IPS-20b (cell line): ENCODE results near the gene JMJD8.

Source experiments
- H3K27ac ChIP-seq: one replicate; pipeline ENCODE4 v1.5.1; 2013; ENCODE audit warnings: low read length
- H3K27me3 ChIP-seq: 2 replicates; pipeline ENCODE4 v1.6.1; 2013; ENCODE audit warnings: mild to moderate bottlenecking, low read length, inconsistent platforms; ENCODE audit not compliant: insufficient read depth
- H3K36me3 ChIP-seq: 2 replicates; pipeline ENCODE4 v1.6.1; 2013; ENCODE audit warnings: low read depth, mild to moderate bottlenecking, inconsistent platforms, low read length, moderate library complexity; ENCODE audit not compliant: insufficient read depth
- H3K4me1 ChIP-seq: 2 replicates; pipeline ENCODE4 v1.6.1; 2013; ENCODE audit warnings: mild to moderate bottlenecking, control low read depth, inconsistent platforms, low read length, moderate library complexity; ENCODE audit not compliant: insufficient read depth
- H3K4me3 ChIP-seq: 2 replicates; pipeline ENCODE4 v1.5.1; 2013; ENCODE audit warnings: mild to moderate bottlenecking, low read length, inconsistent platforms
- H3K9ac ChIP-seq: 2 replicates; pipeline ENCODE4 v1.6.1; 2013; ENCODE audit warnings: low read depth, mild to moderate bottlenecking, inconsistent platforms, low read length, moderate library complexity
- H3K9me3 ChIP-seq: 2 replicates; pipeline ENCODE4 v1.6.1; 2013; ENCODE audit warnings: mild to moderate bottlenecking, low read depth, low read length, inconsistent platforms; ENCODE audit not compliant: insufficient read depth

The JMJD8 gene

GRCh38 chr16:668519-669171, 15.5 kb downstream of the JMJD8 start:
- Histone ChIP-seq H3K27me3 (no peaks in the 10 kb centered on the region), H3K4me1 (peaks cover 3% of the 10 kb centered on the region; the same call in 1 of the 2 replicates), H3K36me3 (peaks cover 45% of the 10 kb centered on the region), H3K9ac (peak overlapping the region; percentile 89; the same call in 1 of the 2 replicates), H3K4me3 (peak overlapping the region; percentile 87), H3K27ac (no peak overlapping the region), H3K9me3 (no peaks in the 10 kb centered on the region)

GRCh38 chr16:667780-668518, 16.2 kb downstream of the JMJD8 start, which contains the start of gene RHOT2:
Gene RHOT2 (plus strand): TSS chr16:668132. CDS start chr16:668200, 68 bp downstream.
- no peak within 1 kb of the TSS for H3K27ac ChIP-seq
- peak within 1 kb of the TSS; percentile 89 for H3K9ac ChIP-seq
- peaks cover 38% of the 10 kb centered on the region for H3K36me3 ChIP-seq
- peaks cover 3% of the 10 kb centered on the region; the same call in 1 of the 2 replicates for H3K4me1 ChIP-seq
- no peaks in the 10 kb centered on the region for H3K9me3 ChIP-seq
- H3K4me3 ChIP-seq = peak within 1 kb of the TSS; percentile 87
- H3K27me3 ChIP-seq = no peaks in the 10 kb centered on the region

GRCh38 chr16:667113-667779, 16.9 kb downstream of the JMJD8 start:
- Histone ChIP-seq H3K27me3 (no peaks in the 10 kb centered on the region), H3K4me3 (no peak overlapping the region), H3K36me3 (peaks cover 31% of the 10 kb centered on the region), H3K9me3 (no peaks in the 10 kb centered on the region), H3K27ac (no peak overlapping the region), H3K9ac (no peak overlapping the region; the same call in 1 of the 2 replicates), H3K4me1 (peaks cover 3% of the 10 kb centered on the region; the same call in 1 of the 2 replicates)

- Histone ChIP-seq H3K27ac (no peak overlapping the region), H3K4me1 (peaks cover 3% of the 10 kb centered on the region; the same call in 1 of the 2 replicates), H3K27me3 (no peaks in the 10 kb centered on the region), H3K9ac (no peak overlapping the region), H3K9me3 (no peaks in the 10 kb centered on the region), H3K4me3 (no peak overlapping the region), H3K36me3 (peaks cover 26% of the 10 kb centered on the region)
These were observed 17.6 kb downstream of the JMJD8 start for GRCh38 chr16:666572-666971.

- no peak overlapping the region for H3K9ac ChIP-seq
These were observed 21.5 kb downstream of the JMJD8 start for GRCh38 chr16:662597-662996.

GRCh38 chr16:662095-662494, 22.0 kb downstream of the JMJD8 start:
- no peak overlapping the region for H3K27ac ChIP-seq
- no peak overlapping the region for H3K4me3 ChIP-seq
- no peaks in the 10 kb centered on the region for H3K27me3 ChIP-seq
- no peak overlapping the region for H3K9ac ChIP-seq
- H3K4me1 ChIP-seq = no peaks in the 10 kb centered on the region
- peaks cover 5% of the 10 kb centered on the region; the same call in 1 of the 2 replicates for H3K36me3 ChIP-seq
- H3K9me3 ChIP-seq = no peaks in the 10 kb centered on the region

More at GRCh38 chr16:662597-662996, 21.5 kb downstream of the JMJD8 start:
- no peak overlapping the region for H3K4me3 ChIP-seq
- no peaks in the 10 kb centered on the region for H3K9me3 ChIP-seq
- H3K27me3 ChIP-seq = no peaks in the 10 kb centered on the region
- no peak overlapping the region for H3K27ac ChIP-seq
- peaks cover 2% of the 10 kb centered on the region; the same call in 1 of the 2 replicates for H3K4me1 ChIP-seq
- H3K36me3 ChIP-seq = peaks cover 5% of the 10 kb centered on the region; the same call in 1 of the 2 replicates

- H3K36me3 ChIP-seq = peaks cover 5% of the 10 kb centered on the region; the same call in 1 of the 2 replicates
- no peaks in the 10 kb centered on the region for H3K27me3 ChIP-seq
- no peaks in the 10 kb centered on the region for H3K4me1 ChIP-seq
- H3K27ac ChIP-seq = no peak overlapping the region
- H3K9ac ChIP-seq = no peak overlapping the region
- no peak overlapping the region for H3K4me3 ChIP-seq
- no peaks in the 10 kb centered on the region for H3K9me3 ChIP-seq
These were observed 22.8 kb downstream of the JMJD8 start for GRCh38 chr16:661184-661821.

GRCh38 chr16:660459-661183, 23.5 kb downstream of the JMJD8 start:
- Histone ChIP-seq H3K9me3 (no peaks in the 10 kb centered on the region), H3K36me3 (peaks cover 5% of the 10 kb centered on the region; the same call in 1 of the 2 replicates)

GRCh38 chr16:660132-660458, 24.0 kb downstream of the JMJD8 start:
- Histone ChIP-seq H3K4me3 (no peak overlapping the region), H3K36me3 (peaks cover 5% of the 10 kb centered on the region; the same call in 1 of the 2 replicates), H3K27me3 (no peaks in the 10 kb centered on the region), H3K9me3 (no peaks in the 10 kb centered on the region), H3K4me1 (no peaks in the 10 kb centered on the region), H3K9ac (no peak overlapping the region), H3K27ac (no peak overlapping the region)

More at GRCh38 chr16:660459-661183, 23.5 kb downstream of the JMJD8 start:
- no peak overlapping the region for H3K4me3 ChIP-seq
- H3K9ac ChIP-seq = no peak overlapping the region
- H3K4me1 ChIP-seq = no peaks in the 10 kb centered on the region
- no peak overlapping the region for H3K27ac ChIP-seq
- H3K27me3 ChIP-seq = no peaks in the 10 kb centered on the region

- Histone ChIP-seq H3K36me3 (peaks cover 5% of the 10 kb centered on the region; the same call in 1 of the 2 replicates), H3K27ac (no peak overlapping the region)
These were observed 24.5 kb downstream of the JMJD8 start for GRCh38 chr16:659618-660017.

More at GRCh38 chr16:659618-660017, 24.5 kb downstream of the JMJD8 start:
- H3K27me3 ChIP-seq = no peaks in the 10 kb centered on the region
- H3K9me3 ChIP-seq = no peaks in the 10 kb centered on the region
- H3K9ac ChIP-seq = no peak overlapping the region
- H3K4me3 ChIP-seq = no peak overlapping the region
- H3K4me1 ChIP-seq = no peaks in the 10 kb centered on the region
